Cardiac muscle cell (in vitro differentiated cells and primary cell): Measurements from ENCODE around the gene TRIM32. TPM values are rescaled to one million over a fixed set of nuclear protein-coding genes. Genes with fewer than 3 reads are reported as not detected.

Experiments used
- DNase-seq, 2 donors: peaks; one replicate each; pipeline versions ENCODE4 v3.0.0 to v3.0.0-alpha.2; 2010 to 2017; ENCODE audit warnings: low read depth in 1 of 2, low spot score in 1 of 2
- H3K27ac ChIP-seq: fragments of 200-600 bp; sonication (generic); 2 replicates; pipeline ENCODE4 v1.5.1; 2016
- H3K27me3 ChIP-seq: fragments of 200-600 bp; sonication (generic); 2 replicates; pipeline ENCODE4 v1.6.0; 2016; ENCODE audit warnings: control low read depth
- H3K36me3 ChIP-seq: fragments of 200-600 bp; sonication (generic); 2 replicates; pipeline ENCODE4 v1.5.1; 2016; ENCODE audit warnings: control low read depth
- H3K4me1 ChIP-seq: fragments of 200-600 bp; sonication (generic); 2 replicates; pipeline ENCODE4 v1.8.1; 2017; ENCODE audit warnings: low read depth, mild to moderate bottlenecking, mixed run types
- H3K4me3 ChIP-seq: fragments of 200-600 bp; sonication (generic); 2 replicates; pipeline ENCODE4 v1.5.1; 2016; ENCODE audit warnings: mild to moderate bottlenecking
- H3K9me3 ChIP-seq: fragments of 200-600 bp; sonication (generic); 2 replicates; pipeline ENCODE4 v1.5.1; 2017; ENCODE audit warnings: low read depth, mild to moderate bottlenecking, control low read depth
- CTCF ChIP-seq: IDR thresholded peaks from 2 replicates; pipeline ENCODE4 v1.5.1; 2012; ENCODE audit warnings: low read depth, mild to moderate bottlenecking, low read length
- polyA plus RNA-seq: library from polyadenylated mRNA; unstranded; fragments of >200 nt; fragmentation: Nextera tagmentation; extraction: Ambion mirVana; gene quantifications from 2 replicates; pipeline ENCODE4 v1.2.1, GENCODE V29; 2016
- total RNA-seq: library from RNA; depleted of rRNA; stranded (reverse); fragments of >200 nt; gene quantifications from 2 replicates; pipeline ENCODE4 v1.2.3, GENCODE V29; 2016

TRIM32 gene
- total and polyA plus RNA-seq, 2 experiments from 2014 or later, result 13.9 to 15.0 TPM

GRCh38 chr9:116749176-116749575 lies 62.1 kb downstream of the TRIM32 start:
- H3K27ac ChIP-seq, result no peak overlapping the region
- no peaks in the 10 kb centered on the region for H3K36me3 ChIP-seq
- H3K4me3 ChIP-seq, result no peak overlapping the region
- H3K9me3 ChIP-seq, result no peaks in the 10 kb centered on the region
- no peak for TF ChIP-seq CTCF
- no peaks in the 10 kb centered on the region for H3K4me1 ChIP-seq
- H3K27me3 ChIP-seq, result no peaks in the 10 kb centered on the region
- no peak for DNase-seq

- H3K4me3 ChIP-seq, result no peak overlapping the region
- H3K4me1 ChIP-seq, result no peaks in the 10 kb centered on the region
- no peak for TF ChIP-seq CTCF
- H3K9me3 ChIP-seq, result no peaks in the 10 kb centered on the region
- no peak for DNase-seq
- no peak overlapping the region for H3K27ac ChIP-seq
- H3K36me3 ChIP-seq, result no peaks in the 10 kb centered on the region
- H3K27me3 ChIP-seq, result no peaks in the 10 kb centered on the region
Observed at GRCh38 chr9:116749772-116750171, 62.7 kb downstream of the TRIM32 start.

- no peak overlapping the region for H3K27ac ChIP-seq
- no peak for TF ChIP-seq CTCF
- DNase-seq, result no peak
- H3K4me1 ChIP-seq, result no peaks in the 10 kb centered on the region
- no peaks in the 10 kb centered on the region for H3K9me3 ChIP-seq
- no peaks in the 10 kb centered on the region for H3K27me3 ChIP-seq
- H3K4me3 ChIP-seq, result no peak overlapping the region
- H3K36me3 ChIP-seq, result no peaks in the 10 kb centered on the region
Observed at GRCh38 chr9:116750510-116750909, 63.4 kb downstream of the TRIM32 start.
